GOT3 (cell line): ENCODE measurements around the gene SHANK1.

Experiments used
- DNase-seq: peaks from one replicate; lab custom pipeline; 2025; ENCODE audit warnings: mixed read lengths; lab: John Stamatoyannopoulos, UW

The SHANK1 gene

GRCh38 chr19:50686310-50687032 is 33.1 kb downstream of the SHANK1 start:
- no peak for DNase-seq

- peak; percentile 7 for DNase-seq
Measured at GRCh38 chr19:50679177-50680125, 40.2 kb downstream of the SHANK1 start.

GRCh38 chr19:50678323-50678722 is 41.3 kb downstream of the SHANK1 start:
- DNase-seq, result no peak

GRCh38 chr19:50677636-50678035 is 42.0 kb downstream of the SHANK1 start:
- DNase-seq, result no peak

- no peak for DNase-seq
Measured at GRCh38 chr19:50676625-50677197, 42.9 kb downstream of the SHANK1 start.

GRCh38 chr19:50673118-50673517 is 46.5 kb downstream of the SHANK1 start:
- DNase-seq, result no peak

- DNase-seq, result no peak
Measured at GRCh38 chr19:50670102-50670380, 49.6 kb downstream of the SHANK1 start.

GRCh38 chr19:50669302-50670101 is 50.1 kb downstream of the SHANK1 start:
- no peak for DNase-seq

- DNase-seq, result no peak
Measured at GRCh38 chr19:50668879-50669278, 50.7 kb downstream of the SHANK1 start.

GRCh38 chr19:50668416-50668815 is 51.2 kb downstream of the SHANK1 start:
- no peak for DNase-seq

- no peak for DNase-seq
Measured at GRCh38 chr19:50667759-50668231, 51.8 kb downstream of the SHANK1 start.

- no peak for DNase-seq
Measured at GRCh38 chr19:50667177-50667758, 52.3 kb downstream of the SHANK1 start.

GRCh38 chr19:50666346-50667176 is 53.0 kb downstream of the SHANK1 start:
- DNase-seq, result no peak

- no peak for DNase-seq
Measured at GRCh38 chr19:50664204-50664603, 55.4 kb downstream of the SHANK1 start.

GRCh38 chr19:50663482-50663790 is 56.2 kb downstream of the SHANK1 start:
- DNase-seq, result no peak

- no peak for DNase-seq
Measured at GRCh38 chr19:50662651-50663481, 56.7 kb downstream of the SHANK1 start.

GRCh38 chr19:50661766-50662650 is 57.6 kb downstream of the SHANK1 start:
- no peak for DNase-seq

- no peak for DNase-seq
Measured at GRCh38 chr19:50661023-50661422, 58.6 kb downstream of the SHANK1 start.

GRCh38 chr19:50660088-50660366 is 59.6 kb downstream of the SHANK1 start:
- no peak for DNase-seq
